Stimulated activated CD4-positive, alpha-beta T cell treated with anti-CD3 and anti-CD28 coated beads, TNF-alpha, amount 100 ng/mL, for 24 hours (primary cell): ENCODE results near the gene KCNJ4.

Source experiments
- DNase-seq, 3 experiments: peaks; one replicate each; pipeline ENCODE4 v3.0.0-alpha.2; 2020; ENCODE audit warnings: low read depth in 3 of 3

Gene KCNJ4

GRCh38 chr22:38431266-38432010, 23.6 kb downstream of the KCNJ4 start:
- DNase-seq = no peak

DNA sequence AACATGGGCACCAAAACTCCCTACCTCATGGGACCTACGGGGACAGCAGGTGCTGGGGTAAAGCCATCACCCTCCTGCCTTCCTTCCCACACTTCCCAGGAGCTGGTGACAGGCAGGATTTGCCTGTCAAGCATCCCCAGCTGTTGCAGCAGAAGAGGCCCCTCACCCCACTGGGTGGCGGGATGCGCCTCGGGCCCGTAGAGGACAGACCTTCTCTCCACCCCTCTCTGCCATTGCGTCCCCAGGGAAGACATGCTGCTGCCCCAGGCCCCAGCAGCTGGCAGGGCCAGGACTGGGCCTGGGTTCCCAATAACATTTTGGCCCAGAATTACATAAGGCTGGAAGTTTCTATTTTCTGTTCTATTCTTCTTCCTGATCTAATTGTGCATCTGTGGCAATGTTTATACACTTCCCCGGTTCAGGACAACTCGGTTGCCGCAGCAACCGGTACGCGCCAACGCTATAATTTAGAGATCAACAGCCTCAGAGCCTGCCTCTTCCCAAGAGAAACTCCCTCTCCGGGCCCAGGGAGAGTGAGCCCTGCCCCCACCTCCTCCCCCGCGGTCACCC, 25.4 kb downstream of the KCNJ4 start:
- no peak for DNase-seq

- DNase-seq = no peak
Measured at GRCh38 chr22:38428714-38429113, 26.3 kb downstream of the KCNJ4 start.

DNA sequence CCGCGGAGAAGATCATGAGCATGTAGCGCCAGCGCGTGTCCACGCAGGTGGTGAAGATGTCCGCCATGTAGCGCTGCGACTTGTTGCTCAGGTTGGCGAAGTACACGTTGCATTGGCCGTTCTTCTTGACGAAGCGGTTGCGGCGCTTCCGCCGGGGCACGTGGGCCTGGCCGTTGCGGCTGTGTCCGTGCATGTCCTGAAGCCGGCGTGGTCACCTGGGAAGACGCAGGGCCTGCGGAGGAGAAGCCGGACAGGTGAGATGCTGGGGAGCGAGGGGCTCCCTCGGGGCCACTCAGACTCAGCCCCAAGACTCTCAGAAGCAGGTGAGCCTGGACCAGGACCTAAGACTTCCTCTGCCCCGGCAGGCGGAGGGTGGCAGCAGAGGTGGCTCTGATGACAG, 27.1 kb downstream of the KCNJ4 start:
- DNase-seq = no peak

DNA sequence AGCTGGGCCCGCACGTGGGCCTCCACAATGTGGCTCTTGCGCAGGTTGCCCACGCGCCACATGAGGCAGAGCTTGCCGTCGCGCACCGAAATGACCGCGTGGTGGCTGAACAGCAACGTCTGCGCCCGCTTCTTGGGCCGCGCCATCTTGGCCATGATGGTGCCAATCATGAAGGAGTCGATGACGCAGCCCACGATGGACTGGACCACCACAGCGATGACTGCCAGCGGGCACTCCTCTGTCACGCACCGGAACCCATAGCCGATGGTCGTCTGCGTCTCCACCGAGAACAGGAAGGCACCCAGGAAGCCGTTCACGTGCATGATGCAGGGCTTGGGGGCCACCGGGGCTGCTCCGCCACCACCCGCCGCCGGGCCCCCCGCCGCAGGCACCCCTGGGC, 27.5 kb downstream of the KCNJ4 start:
- no peak for DNase-seq

DNA sequence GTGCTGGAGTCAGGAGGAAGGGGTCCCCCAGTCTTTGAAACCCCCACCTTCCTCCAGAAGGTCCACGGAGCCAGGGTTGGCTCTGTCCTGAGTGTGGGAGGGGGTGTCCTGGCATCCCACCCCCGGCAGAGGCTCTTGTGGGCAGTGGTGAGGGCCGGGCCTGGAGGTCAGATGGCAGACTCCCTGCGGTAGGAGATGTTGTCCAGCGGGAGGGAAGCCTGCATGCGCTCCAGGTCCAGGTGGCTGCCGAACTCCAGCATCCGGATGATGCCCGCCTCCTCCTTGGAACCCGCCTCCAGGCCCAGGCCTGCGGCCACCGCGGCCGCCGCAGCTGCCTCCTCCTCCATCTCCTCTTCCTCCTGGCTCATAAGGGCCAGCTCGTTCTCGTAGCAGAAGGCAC, 28.4 kb downstream of the KCNJ4 start:
- DNase-seq = no peak

- DNase-seq = no peak
Measured at GRCh38 chr22:38424525-38425080, 30.4 kb downstream of the KCNJ4 start.

- DNase-seq = no peak
Measured at GRCh38 chr22:38423512-38424503, 31.2 kb downstream of the KCNJ4 start.

DNA sequence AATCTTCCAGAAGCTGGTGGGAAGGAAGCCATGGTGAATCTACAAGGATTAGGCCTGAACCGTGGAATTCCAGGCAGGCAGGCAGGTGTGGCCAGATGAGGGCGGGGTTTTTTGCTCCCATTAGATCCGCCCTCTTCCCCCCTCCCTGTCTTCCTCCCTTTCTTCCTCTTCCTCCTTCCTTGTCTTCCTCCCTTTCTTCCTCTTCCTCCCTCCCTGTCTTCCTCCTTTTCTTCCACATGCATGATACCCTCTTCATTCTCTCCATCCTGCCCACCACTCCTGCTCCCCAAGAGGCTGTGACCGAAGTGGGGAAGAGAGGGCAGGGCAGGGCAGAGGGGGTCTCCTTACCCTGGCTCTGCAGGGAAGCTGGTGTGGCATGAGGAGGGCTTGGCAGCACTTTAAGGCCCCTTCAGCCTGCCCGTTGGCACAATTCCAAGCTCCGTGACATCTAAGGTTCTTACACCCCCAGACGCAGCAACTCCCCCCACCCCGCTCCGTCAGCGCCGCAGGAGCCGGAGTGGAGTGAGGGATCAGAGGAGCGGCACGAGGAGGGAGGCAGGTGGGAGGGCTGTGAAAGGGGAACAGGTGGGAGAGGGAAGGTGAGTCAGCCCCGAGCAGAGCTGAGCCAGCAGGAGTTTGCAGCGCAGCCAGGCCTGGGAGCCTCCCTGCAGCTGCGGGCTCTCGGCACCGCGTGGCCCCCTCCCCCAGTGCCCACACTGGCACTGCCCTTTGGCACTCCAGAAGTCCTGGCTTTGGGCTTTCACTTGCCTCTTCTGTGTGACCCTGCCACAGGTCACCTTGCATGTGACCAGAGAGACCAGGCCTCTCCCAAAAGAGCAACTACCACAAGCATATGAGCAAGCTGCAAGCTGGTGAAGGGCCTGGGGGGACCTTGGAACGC, 32.1 kb downstream of the KCNJ4 start:
- no peak for DNase-seq

GRCh38 chr22:38420734-38421133, 34.3 kb downstream of the KCNJ4 start:
- no peak for DNase-seq

DNA sequence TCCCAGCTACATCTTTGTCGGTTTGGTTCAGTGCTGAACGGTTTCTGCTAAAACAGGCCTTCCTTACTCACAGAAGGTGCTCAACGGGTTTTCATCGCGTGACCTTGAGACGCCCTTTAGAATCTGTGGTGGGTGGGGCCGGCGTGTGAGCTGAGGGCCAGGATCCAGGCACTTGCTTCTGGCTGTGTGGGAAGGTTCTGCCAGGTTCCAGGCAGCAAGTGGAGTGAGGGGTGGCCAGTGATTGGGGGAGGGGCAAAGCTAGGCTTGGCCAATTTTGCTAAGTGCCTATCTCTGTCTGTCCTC, 35.2 kb downstream of the KCNJ4 start:
- no peak for DNase-seq

DNA sequence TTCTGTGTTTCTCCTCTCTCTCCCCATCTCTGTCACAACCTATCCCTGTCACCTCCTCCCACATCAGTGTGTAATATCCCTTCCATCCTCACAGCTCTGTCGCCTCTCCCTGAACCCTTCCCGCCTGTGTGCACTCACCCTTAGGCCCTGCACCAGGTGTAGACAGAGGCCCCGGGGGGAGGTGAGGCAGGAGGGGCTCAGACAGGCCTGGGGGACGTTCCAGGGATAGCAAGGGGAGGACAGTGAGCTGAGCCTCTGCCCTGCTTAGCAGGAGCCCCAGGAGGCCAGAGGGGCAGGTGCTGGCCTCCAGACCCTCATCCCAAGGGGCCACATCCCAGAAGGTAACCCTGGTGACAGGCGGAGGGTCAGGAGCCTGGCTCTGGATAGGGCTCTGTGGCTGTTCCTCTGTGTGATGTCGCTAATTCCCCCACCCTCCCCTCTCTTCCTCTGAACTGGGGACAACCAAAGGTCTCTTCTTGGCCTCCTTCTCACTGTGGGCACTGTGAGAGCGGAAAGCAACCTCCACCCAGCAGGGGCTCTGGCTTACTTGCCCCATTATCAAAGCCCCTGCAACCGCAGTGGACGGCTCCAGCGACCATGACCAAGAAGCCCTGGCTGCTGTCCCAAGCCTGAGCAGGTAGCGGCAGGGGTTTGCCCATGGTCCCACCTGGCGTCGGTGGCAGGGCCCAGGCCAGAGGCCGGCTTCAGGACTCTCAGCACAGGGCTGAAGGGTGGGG, 35.7 kb downstream of the KCNJ4 start:
- DNase-seq = no peak

DNA sequence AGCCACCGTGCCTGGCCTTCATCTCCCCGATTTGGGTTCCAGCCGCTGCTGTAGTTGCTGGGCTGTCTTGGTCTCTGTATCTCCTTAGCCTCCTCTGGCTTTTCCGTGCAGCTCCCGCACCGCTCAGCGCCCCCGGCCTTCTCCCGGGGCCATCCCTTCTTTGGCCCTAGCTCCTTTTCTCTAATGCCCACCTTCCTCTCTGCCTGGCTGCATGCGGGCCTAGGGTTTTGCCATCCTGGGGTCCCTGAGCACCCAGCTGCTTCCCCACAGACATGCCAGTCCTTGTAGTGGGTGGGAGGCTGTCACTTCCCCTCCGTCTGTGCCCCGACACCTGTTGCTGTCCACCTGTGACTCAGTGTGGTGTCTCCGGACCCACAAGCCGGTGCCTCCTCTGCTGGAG, 36.4 kb downstream of the KCNJ4 start:
- DNase-seq = no peak

GRCh38 chr22:38417252-38418060, 37.5 kb downstream of the KCNJ4 start:
- no peak for DNase-seq

GRCh38 chr22:38416621-38417251, 38.3 kb downstream of the KCNJ4 start:
- DNase-seq = no peak

DNA sequence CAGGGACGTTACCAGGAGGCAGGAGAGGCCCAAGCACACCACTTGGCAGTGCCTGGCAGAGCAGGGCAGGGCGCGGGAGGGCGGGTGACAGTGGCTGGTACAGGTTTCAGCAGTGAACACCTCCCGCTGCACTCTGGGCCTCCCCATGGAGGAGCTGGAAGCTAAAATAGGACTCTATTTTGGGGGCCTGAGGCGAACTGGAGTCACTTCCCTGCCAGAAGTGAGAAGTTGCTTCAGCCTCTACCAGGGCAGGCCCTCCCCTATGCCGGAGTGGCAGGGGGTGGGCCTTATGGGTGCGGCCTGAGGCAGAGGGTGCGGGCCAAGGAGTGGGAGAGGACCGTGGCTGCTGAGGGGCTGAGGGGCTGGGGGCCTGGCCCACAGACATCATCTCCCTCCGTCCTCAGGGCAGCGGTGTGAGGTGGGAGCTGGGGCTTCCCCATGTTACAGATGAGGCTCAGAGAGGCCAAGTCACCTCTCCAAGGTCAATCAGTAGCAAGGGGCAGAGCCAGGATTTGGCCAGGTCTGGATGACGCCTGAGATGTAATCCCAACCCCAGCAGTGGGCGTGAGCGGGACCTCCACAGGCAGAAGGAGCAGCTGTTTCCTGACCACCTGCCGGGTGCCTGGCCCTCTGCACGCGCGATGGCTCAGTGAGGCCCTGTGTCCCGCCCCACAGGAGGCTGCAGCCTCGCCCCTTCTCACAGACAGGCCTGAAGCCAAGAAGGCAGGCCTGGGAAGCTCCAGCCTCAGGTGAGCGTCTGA, 39.3 kb downstream of the KCNJ4 start:
- DNase-seq = no peak

GRCh38 chr22:38415046-38415445, 40.0 kb downstream of the KCNJ4 start:
- no peak for DNase-seq

DNA sequence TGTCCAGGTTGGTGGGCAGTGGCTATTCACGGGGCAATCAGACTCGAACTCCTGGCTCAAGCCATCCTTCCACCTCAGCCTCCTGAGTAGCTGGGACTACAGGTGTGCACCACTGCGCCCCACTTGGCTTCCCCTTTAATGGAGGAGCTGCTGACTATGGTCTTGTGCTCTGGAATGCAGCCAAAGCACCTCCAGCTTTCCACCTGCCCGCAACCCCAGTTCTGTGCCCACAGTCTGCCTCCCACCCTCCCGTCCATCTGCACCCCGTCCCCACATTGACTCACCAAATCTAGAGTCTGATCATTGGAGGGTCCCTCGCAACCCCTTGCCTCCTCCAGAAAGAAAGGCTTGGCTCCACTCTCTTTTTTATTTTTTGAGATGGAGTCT, 41.0 kb downstream of the KCNJ4 start:
- DNase-seq = no peak
